Middle frontal gyrus (tissue), 1 donor: ENCODE data around the gene KCNA10.

ENCODE experiments used
- DNase-seq: peaks from one replicate; pipeline ENCODE4 v3.0.0-alpha.2; 2015; ENCODE audit warnings: low spot score; ENCODE audit errors: extremely low spot score

KCNA10 gene

GRCh38 chr1:110478886-110479285 is 40.1 kb downstream of the KCNA10 start:
- DNase-seq, result no peak

GRCh38 chr1:110477967-110478640 is 40.9 kb downstream of the KCNA10 start:
- no peak for DNase-seq

DNA sequence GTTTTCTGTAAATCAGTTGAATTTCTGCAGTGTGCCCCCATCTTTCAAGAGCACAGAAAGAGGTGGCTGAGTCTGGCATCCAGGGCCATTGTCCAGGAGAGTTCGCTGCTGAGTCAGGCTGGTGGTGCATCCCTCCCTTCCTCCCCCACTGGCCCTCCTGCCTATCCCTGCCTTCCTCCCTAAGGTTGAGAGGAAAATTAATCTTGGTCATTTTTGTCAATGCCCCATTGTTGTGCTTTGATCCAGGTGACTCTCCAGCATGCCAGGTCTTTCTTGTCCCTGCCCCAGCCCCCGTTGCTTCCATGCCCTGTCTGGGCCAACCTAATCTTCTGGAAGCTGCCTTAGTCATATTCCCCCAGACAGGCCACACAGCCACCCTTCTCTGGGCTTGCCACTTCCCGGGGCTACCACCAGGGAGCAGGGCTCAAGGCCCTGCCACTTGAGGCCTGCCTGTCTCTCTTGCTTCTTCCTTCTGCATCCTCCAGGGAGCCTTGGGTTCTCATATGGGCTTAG is 41.5 kb downstream of the KCNA10 start:
- no peak for DNase-seq

- no peak for DNase-seq
Measured at GRCh38 chr1:110477041-110477440, 41.9 kb downstream of the KCNA10 start.

DNA sequence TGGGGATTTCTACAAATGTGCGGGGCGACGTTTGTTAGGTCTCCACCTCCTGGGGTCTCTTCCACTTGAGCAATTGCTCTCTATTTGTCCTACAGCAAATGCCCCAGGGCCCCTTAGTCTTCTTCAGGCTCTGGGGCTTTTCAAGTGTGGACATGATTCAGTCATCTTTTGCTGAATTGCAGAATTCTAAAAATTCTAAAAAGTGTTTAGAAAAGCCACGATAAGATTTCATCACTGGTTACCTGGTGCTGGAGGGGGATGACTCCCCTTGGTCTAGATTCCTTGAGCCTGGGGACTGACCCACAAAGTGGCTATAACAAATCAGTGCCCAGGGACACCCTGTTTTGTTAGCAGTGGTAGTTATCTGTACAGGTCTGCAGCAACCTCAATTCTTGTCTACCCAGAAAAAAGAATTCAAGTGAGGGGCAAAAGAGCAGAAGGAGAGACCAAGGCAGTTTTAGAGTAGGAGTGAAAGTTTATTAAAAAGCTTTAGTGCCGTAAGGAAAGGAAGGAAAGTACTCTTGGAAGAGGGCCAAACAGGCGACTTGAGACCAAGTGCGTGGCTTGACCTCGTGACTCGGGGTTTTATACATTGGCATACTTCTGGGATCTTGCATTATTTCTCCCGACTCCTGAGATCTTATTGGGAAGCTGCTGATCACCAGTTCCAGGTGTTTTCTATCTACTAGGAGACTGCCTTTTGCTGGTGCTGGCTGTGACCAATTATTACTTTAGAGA is 42.8 kb downstream of the KCNA10 start:
- no peak for DNase-seq

DNA sequence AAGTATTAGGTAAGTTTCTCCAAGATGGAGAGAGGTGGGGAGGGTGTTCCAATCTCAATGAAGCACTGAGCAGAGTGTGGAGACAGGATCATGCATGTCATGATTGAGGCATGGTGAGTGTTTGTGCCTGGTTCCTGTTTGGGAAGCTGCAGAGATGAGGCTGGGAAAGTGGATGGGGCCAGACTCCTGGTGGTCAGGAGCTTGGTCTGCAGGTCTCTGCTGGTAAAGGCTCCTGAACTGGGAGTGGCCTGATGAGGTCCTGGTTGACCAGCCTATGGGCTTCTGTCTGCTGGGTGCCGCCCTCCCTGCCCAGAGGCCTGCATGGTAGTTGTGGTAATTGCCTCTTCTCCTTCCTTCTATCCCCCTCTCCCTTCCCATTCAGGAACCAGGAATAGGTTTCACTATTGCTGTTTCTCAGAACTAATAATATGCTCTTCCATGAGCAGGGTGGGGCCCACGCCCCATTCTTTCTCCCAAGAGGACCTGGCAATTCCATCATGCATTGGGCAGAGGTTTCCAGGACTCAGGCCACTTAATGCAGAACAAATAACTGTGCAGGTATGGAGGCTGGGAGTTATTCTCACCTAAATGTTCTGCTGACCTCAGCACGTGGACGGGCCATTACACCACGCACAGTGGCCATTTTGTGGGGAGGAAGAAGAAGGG is 43.5 kb downstream of the KCNA10 start:
- no peak for DNase-seq

GRCh38 chr1:110474444-110474843 is 44.5 kb downstream of the KCNA10 start:
- DNase-seq, result no peak

- DNase-seq, result no peak
Measured at GRCh38 chr1:110472546-110472945, 46.4 kb downstream of the KCNA10 start.

DNA sequence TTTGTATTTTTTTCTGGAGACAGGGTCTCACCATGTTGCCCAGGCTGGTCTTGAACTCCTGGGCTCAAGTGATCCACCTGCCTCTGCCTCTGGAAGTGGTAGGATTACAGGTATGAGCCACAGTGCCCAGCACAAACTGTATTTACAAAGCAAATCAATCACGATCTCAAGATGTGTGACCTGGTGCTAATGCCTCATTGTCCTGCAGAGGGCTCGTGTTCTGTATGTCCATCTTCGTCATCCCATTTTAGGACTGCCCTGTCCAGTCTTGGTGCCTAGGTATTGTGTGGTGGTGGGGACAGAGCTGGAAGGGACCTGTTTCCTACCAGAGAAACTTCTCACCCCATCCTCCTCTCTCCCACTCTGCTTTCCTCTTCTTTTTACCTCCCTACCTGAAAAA is 47.8 kb downstream of the KCNA10 start:
- DNase-seq, result no peak
